HCT116 (cell line): ENCODE results near the gene CHD9NB. TPM values are rescaled to one million over a fixed set of nuclear protein-coding genes. Genes with fewer than 3 reads are reported as not detected.

Experiments used
- ATAC-seq: fragments of 200-7000 bp; cut with Tn5 transposase; 2 replicates; pipeline ENCODE4 v1.9.1; 2020; ENCODE audit warnings: mild to moderate bottlenecking, moderate library complexity
- BruUV-seq: library from RNA; stranded (reverse); fragments of 400-500 nt; replicated peaks from 2 replicates; lab custom pipeline; 2021; lab: Mats Ljungman, UMichigan
- CTCF ChIA-PET: fragments of 300-600 bp; sonication (Branson Sonifier 250); formaldehyde crosslinking; loops from one replicate; lab custom pipeline; 2021; ENCODE audit warnings: antibody characterized with exemption; lab: Charles Lee
- POLR2A ChIA-PET: fragments of 300-600, 350-600 bp; sonication (Branson Sonifier 250); formaldehyde crosslinking; loops from one replicate; lab custom pipeline; 2021; ENCODE audit warnings: antibody characterized with exemption; lab: Charles Lee
- RAD21 ChIA-PET, 2 experiments: fragments of 300-600 bp; sonication (Branson Sonifier 250); formaldehyde crosslinking; loops; one replicate each; lab custom pipeline; 2023; ENCODE audit warnings: low total read pairs in 2 of 2; ENCODE audit not compliant: uncharacterized antibody in 2 of 2, unreplicated experiment in 2 of 2, low non-redundant PET in 1 of 2; lab: Charles Lee
- DNase-seq: peaks from one replicate; pipeline ENCODE4 v3.0.0-alpha.2; 2010; ENCODE audit warnings: low read depth, low spot score
- H2AFZ ChIP-seq: fragments of 200-600 bp; shearing (Covaris generic), sonication (generic); 2 replicates; pipeline ENCODE4 v1.6.1; 2017; ENCODE audit warnings: low read depth, mixed run types, mixed read lengths, antibody characterized with exemption, low read length; ENCODE audit not compliant: poor library complexity, severe bottlenecking
- H3K27ac ChIP-seq: 2 replicates; pipeline ENCODE4 v1.5.1; 2012; ENCODE audit warnings: low read depth, low read length
- H3K27me3 ChIP-seq: fragments of 200-600 bp; sonication (generic); 2 replicates; pipeline ENCODE4 v1.6.1; 2016; ENCODE audit warnings: mixed run types, low read length, mixed read lengths; ENCODE audit not compliant: insufficient read depth
- H3K36me3 ChIP-seq, 2 experiments: fragments of 200-500 bp in 1 of 2; fragments of 200-600 bp in 1 of 2; sonication (Bioruptor generic) in 1 of 2; sonication (generic) in 1 of 2; 2 replicates each; pipeline versions ENCODE4 v1.5.1 to v1.6.1; 2014 to 2016; ENCODE audit warnings: low read length in 2 of 2, inconsistent platforms in 1 of 2, mixed read lengths in 1 of 2, mixed run types in 1 of 2; ENCODE audit not compliant: insufficient read depth in 2 of 2, control insufficient read depth in 1 of 2
- H3K4me1 ChIP-seq, 2 experiments: fragments of 200-600 bp in 1 of 2; sonication (generic) in 1 of 2; 2 replicates each; pipeline versions ENCODE4 v1.5.1 to v1.6.1; 2012 to 2017; ENCODE audit warnings: low read length in 2 of 2, inconsistent platforms in 1 of 2, mild to moderate bottlenecking in 1 of 2, mixed read lengths in 1 of 2, mixed run types in 1 of 2, moderate library complexity in 1 of 2; ENCODE audit not compliant: insufficient read depth in 2 of 2, control insufficient read depth in 1 of 2
- H3K4me2 ChIP-seq: fragments of 200-600 bp; sonication (generic); 2 replicates; pipeline ENCODE4 v1.6.1; 2017; ENCODE audit warnings: mixed run types, low read length, mixed read lengths
- H3K4me3 ChIP-seq, 2 experiments: fragments of 200-600 bp in 1 of 2; sonication (generic) in 1 of 2; replicated peaks in 1 of 2; 2 replicates each; pipeline ENCODE4 v1.5.1; 2011 to 2016; ENCODE audit warnings: low read length in 2 of 2, control low read depth in 1 of 2, low read depth in 1 of 2, mild to moderate bottlenecking in 1 of 2, mixed read lengths in 1 of 2, mixed run types in 1 of 2
- H3K79me2 ChIP-seq: fragments of 200-600 bp; sonication (generic); 2 replicates; pipeline ENCODE4 v1.6.1; 2017; ENCODE audit warnings: mild to moderate bottlenecking, mixed run types, low read length, moderate library complexity, mixed read lengths; ENCODE audit not compliant: insufficient read depth
- H3K9ac ChIP-seq: fragments of 200-600 bp; sonication (generic); 2 replicates; pipeline ENCODE4 v1.6.1; 2016; ENCODE audit warnings: low read length, mixed read lengths
- H3K9me2 ChIP-seq: fragments of 200-600 bp; sonication (generic), shearing (Covaris generic); 2 replicates; pipeline ENCODE4 v1.6.1; 2017; ENCODE audit warnings: mixed run types, mild to moderate bottlenecking, moderate library complexity; ENCODE audit not compliant: insufficient read depth
- H3K9me3 ChIP-seq, 2 experiments: fragments of 200-500 bp in 1 of 2; fragments of 200-600 bp in 1 of 2; sonication (Bioruptor generic) in 1 of 2; sonication (generic) in 1 of 2; 2 replicates each; pipeline ENCODE4 v1.6.1; 2014 to 2017; ENCODE audit warnings: low read length in 2 of 2, mixed read lengths in 2 of 2, inconsistent platforms in 1 of 2, low read depth in 1 of 2, mild to moderate bottlenecking in 1 of 2, mixed run types in 1 of 2, moderate library complexity in 1 of 2; ENCODE audit not compliant: control insufficient read depth in 1 of 2, insufficient read depth in 1 of 2
- H4K20me1 ChIP-seq: fragments of 200-600 bp; sonication (generic), shearing (Covaris generic); 2 replicates; pipeline ENCODE4 v1.6.1; 2017; ENCODE audit warnings: mixed run types, mild to moderate bottlenecking, moderate library complexity; ENCODE audit not compliant: insufficient read depth
- EZH2 ChIP-seq: fragments of 200-600 bp; sonication (generic); IDR thresholded peaks from 2 replicates; pipeline ENCODE4 v1.6.1; 2017; ENCODE audit warnings: antibody characterized with exemption, mixed run types
- EZH2phosphoT487 ChIP-seq: fragments of 200-600 bp; IDR thresholded peaks from 2 replicates; pipeline ENCODE4 v1.6.1; 2018; ENCODE audit warnings: antibody characterized with exemption, borderline replicate concordance
- FOSL1 ChIP-seq: IDR thresholded peaks from 2 replicates; pipeline ENCODE4 v1.6.1; 2012; ENCODE audit warnings: low read depth
- MAX ChIP-seq: IDR thresholded peaks from 2 replicates; pipeline ENCODE4 v1.6.1; 2012
- REST ChIP-seq: IDR thresholded peaks from 2 replicates; pipeline ENCODE4 v1.6.1; 2012; ENCODE audit warnings: low read depth
- intact Hi-C: fragments of 100-400 bp; cut with micrococcal nuclease; formaldehyde crosslinking; loops from 2 replicates; pipeline ENCODE4 v1.10.0; 2022
- total RNA-seq: library from RNA; stranded (reverse); gene quantifications from one replicate; pipeline ENCODE4 v1.2.1, GENCODE V29; 2021; ENCODE audit not compliant: unreplicated experiment

The CHD9NB gene
- total RNA-seq, 1 experiment from 2014 or later = 1.2 TPM

- Histone ChIP-seq H3K79me2 (peaks cover 63% of the 10 kb centered on the region), H3K27ac (peak overlapping the region; percentile 27; the same call in 1 of the 2 replicates), H3K9ac (peak overlapping the region; percentile 14; the same call in 1 of the 2 replicates), H3K27me3 (no peaks in the 10 kb centered on the region), H3K4me1 (peaks cover 28 to 44% of the 10 kb centered on the region in 2 experiments), H2AFZ (no peak overlapping the region), H3K4me3 (no peak overlapping the region), H3K4me2 (peak overlapping the region; percentile 61), H3K36me3 (no peaks in the 10 kb centered on the region), H3K9me3 (no peaks in the 10 kb centered on the region), H4K20me1 (no peaks in the 10 kb centered on the region), H3K9me2 (no peaks in the 10 kb centered on the region)
- TF ChIP-seq MAX (0 out of 2 replicates have a peak, but pooled peaks have one; percentile 34), FOSL1 (no peak)
- intact Hi-C loops = no loop called here
- ChIA-PET POLR2A (no interaction called here), RAD21 (no interaction called here), CTCF (no interaction called here)
- peak; percentile 79 for ATAC-seq
- no peak for DNase-seq
- no TSS peak for BruUV-seq
These were observed 41.4 kb upstream of the CHD9NB start for GRCh38 chr16:53094013-53094630.

GRCh38 chr16:53093162-53093744 lies 40.6 kb upstream of the CHD9NB start:
- Histone ChIP-seq H3K4me3 (no peak overlapping the region), H2AFZ (no peak overlapping the region), H3K4me1 (peaks cover 19 to 35% of the 10 kb centered on the region in 2 experiments), H3K27me3 (no peaks in the 10 kb centered on the region), H3K27ac (0 out of 2 replicates have a peak overlapping the region, but pooled peaks have one; percentile 27), H3K79me2 (peaks cover 55% of the 10 kb centered on the region), H3K9me3 (no peaks in the 10 kb centered on the region), H3K9ac (no peak overlapping the region), H4K20me1 (no peaks in the 10 kb centered on the region), H3K4me2 (peak overlapping the region; percentile 61), H3K9me2 (no peaks in the 10 kb centered on the region), H3K36me3 (no peaks in the 10 kb centered on the region)
- CTCF ChIA-PET = no interaction called here
- RAD21 ChIA-PET = no interaction called here
- POLR2A ChIA-PET = no interaction called here
- intact Hi-C loops = no loop called here
- no peak for TF ChIP-seq EZH2
- TF ChIP-seq EZH2phosphoT487 = no peak
- no peak for TF ChIP-seq REST
- DNase-seq (no peak), ATAC-seq (no peak)
- no TSS peak for BruUV-seq
